ENCODE measurements around the gene HSBP1. TPM values are rescaled to one million over a fixed set of nuclear protein-coding genes. Genes with fewer than 3 reads are reported as not detected.

Gene HSBP1
- total RNA-seq, 3 donors from 2014 or later (not counting 1 experiment from before 2014, with no cell fraction given), result 34.8 to 39.6 (median 37.8) TPM

- intact Hi-C loops (cut with micrococcal nuclease), result no loop called here
- no peaks in the 10 kb centered on the region for H3K9me3 Mint-ChIP-seq
- Histone ChIP-seq H3K27ac (ENCODE audit: low read length) (no peak overlapping the region), H3K9me3 (ENCODE audit: control insufficient read depth, insufficient read depth, low read length) (no peaks in the 10 kb centered on the region), H3K36me3 (ENCODE audit: control insufficient read depth, insufficient read depth, low read length) (no peaks in the 10 kb centered on the region), H3K27me3 (ENCODE audit: control insufficient read depth, insufficient read depth, low read length) (no peaks in the 10 kb centered on the region), H3K4me3 (ENCODE audit: low read length) (no peak overlapping the region), H3K4me1 (ENCODE audit: control insufficient read depth, insufficient read depth, low read length) (no peaks in the 10 kb centered on the region)
- no peak overlapping the region for H3K4me3 Mint-ChIP-seq
- peaks cover 0 to 9% of the 10 kb centered on the region in 2 donors for H3K4me1 Mint-ChIP-seq
- DNase-seq (no peak), ATAC-seq (no peak)
- no peak overlapping the region for H3K27ac Mint-ChIP-seq
- WGBS (ENCODE audit: insufficient coverage), result 59% methylated on average over 1 of the region's 1 CpG
- TF ChIP-seq CTCF (IDR thresholded peaks at IDR 0.05), result no peak
- no peaks in the 10 kb centered on the region for H3K36me3 Mint-ChIP-seq
- H3K27me3 Mint-ChIP-seq (ENCODE audit: low read depth in 2 of 2), result peaks cover 14 to 18% of the 10 kb centered on the region in 2 donors
Measured at GRCh38 chr16:83772806-83773205, 35.0 kb upstream of the HSBP1 start.

GRCh38 chr16:83774066-83774465, 33.7 kb upstream of the HSBP1 start:
- H3K9me3 Mint-ChIP-seq, result no peaks in the 10 kb centered on the region
- H3K27ac Mint-ChIP-seq, result no peak overlapping the region
- Histone ChIP-seq H3K4me1 (ENCODE audit: control insufficient read depth, insufficient read depth, low read length) (no peaks in the 10 kb centered on the region), H3K4me3 (ENCODE audit: low read length) (no peak overlapping the region), H3K36me3 (ENCODE audit: control insufficient read depth, insufficient read depth, low read length) (no peaks in the 10 kb centered on the region), H3K9me3 (ENCODE audit: control insufficient read depth, insufficient read depth, low read length) (no peaks in the 10 kb centered on the region), H3K27me3 (ENCODE audit: control insufficient read depth, insufficient read depth, low read length) (no peaks in the 10 kb centered on the region), H3K27ac (ENCODE audit: low read length) (no peak overlapping the region)
- no peak overlapping the region for H3K4me3 Mint-ChIP-seq
- 84% methylated on average over 4 of the region's 4 CpGs for WGBS (ENCODE audit: insufficient coverage)
- no peak for ATAC-seq
- no peak for TF ChIP-seq CTCF (IDR thresholded peaks at IDR 0.05)
- H3K27me3 Mint-ChIP-seq (ENCODE audit: low read depth in 2 of 2), result peaks cover 10 to 18% of the 10 kb centered on the region in 2 donors
- no peak for DNase-seq
- H3K36me3 Mint-ChIP-seq, result no peaks in the 10 kb centered on the region
- H3K4me1 Mint-ChIP-seq, result peaks cover 0 to 5% of the 10 kb centered on the region in 2 donors
- intact Hi-C loops (cut with micrococcal nuclease), result no loop called here

- no peaks in the 10 kb centered on the region for H3K27me3 ChIP-seq (ENCODE audit: control insufficient read depth, insufficient read depth, low read length)
- no peaks in the 10 kb centered on the region for H3K9me3 ChIP-seq (ENCODE audit: control insufficient read depth, insufficient read depth, low read length)
- no peak for TF ChIP-seq CTCF (IDR thresholded peaks at IDR 0.05)
- H3K27ac Mint-ChIP-seq, result no peak overlapping the region
- no peaks in the 10 kb centered on the region for H3K9me3 Mint-ChIP-seq
- peaks cover 4 to 21% of the 10 kb centered on the region in 2 donors for H3K27me3 Mint-ChIP-seq (ENCODE audit: low read depth in 2 of 2)
- no peaks in the 10 kb centered on the region for H3K36me3 Mint-ChIP-seq
- H3K4me3 ChIP-seq (ENCODE audit: low read length), result no peak overlapping the region
- DNase-seq (no peak), ATAC-seq (no peak)
- no peaks in the 10 kb centered on the region for H3K4me1 ChIP-seq (ENCODE audit: control insufficient read depth, insufficient read depth, low read length)
- no peaks in the 10 kb centered on the region for H3K36me3 ChIP-seq (ENCODE audit: control insufficient read depth, insufficient read depth, low read length)
- no peak overlapping the region for H3K27ac ChIP-seq (ENCODE audit: low read length)
- intact Hi-C loops (cut with micrococcal nuclease), result no loop called here
- no peaks in the 10 kb centered on the region for H3K4me1 Mint-ChIP-seq
- WGBS (ENCODE audit: insufficient coverage), result 81% methylated on average over 9 of the region's 9 CpGs
- H3K4me3 Mint-ChIP-seq, result no peak overlapping the region
Measured at GRCh38 chr16:83776944-83777343, 30.8 kb upstream of the HSBP1 start.

GRCh38 chr16:83779886-83780285, 27.9 kb upstream of the HSBP1 start:
- no peak overlapping the region for H3K27ac Mint-ChIP-seq
- H3K4me3 Mint-ChIP-seq, result no peak overlapping the region
- DNase-seq (no peak), ATAC-seq (no peak)
- WGBS (ENCODE audit: insufficient coverage), result 42% methylated on average over 6 of the region's 6 CpGs
- Histone ChIP-seq H3K4me1 (ENCODE audit: control insufficient read depth, insufficient read depth, low read length) (no peaks in the 10 kb centered on the region), H3K4me3 (ENCODE audit: low read length) (no peak overlapping the region), H3K9me3 (ENCODE audit: control insufficient read depth, insufficient read depth, low read length) (no peaks in the 10 kb centered on the region), H3K36me3 (ENCODE audit: control insufficient read depth, insufficient read depth, low read length) (no peaks in the 10 kb centered on the region), H3K27me3 (ENCODE audit: control insufficient read depth, insufficient read depth, low read length) (no peaks in the 10 kb centered on the region), H3K27ac (ENCODE audit: low read length) (no peak overlapping the region)
- H3K27me3 Mint-ChIP-seq (ENCODE audit: low read depth in 2 of 2), result peaks cover 7 to 27% of the 10 kb centered on the region in 2 donors
- intact Hi-C loops (cut with micrococcal nuclease), result no loop called here
- no peaks in the 10 kb centered on the region for H3K4me1 Mint-ChIP-seq
- no peak for TF ChIP-seq CTCF (IDR thresholded peaks at IDR 0.05)
- no peaks in the 10 kb centered on the region for H3K9me3 Mint-ChIP-seq
- H3K36me3 Mint-ChIP-seq, result no peaks in the 10 kb centered on the region

Data from natural killer cell (primary cell).